GM13976 (cell line): ENCODE measurements around the gene PADI4.

Source experiments
- DNase-seq: peaks from one replicate; pipeline ENCODE4 v3.0.0; 2012; ENCODE audit warnings: low spot score
- in situ Hi-C: fragments of 300-500 bp; cut with MboI; formaldehyde crosslinking; loops from one replicate; pipeline ENCODE4 v1.12.0; 2022; ENCODE audit warnings: low sequenced_read_pairs, mixed read lengths, inconsistent platforms; ENCODE audit not compliant: unreplicated experiment
- TF ChIP-seq, protein P1 (sequence below): IDR thresholded peaks from 2 replicates; pipeline ENCODE4 v1.5.1; 2012; ENCODE audit warnings: borderline replicate concordance, mild to moderate bottlenecking; ENCODE audit not compliant: insufficient read depth; ENCODE audit errors: extremely low read depth, missing control alignments, control extremely low read depth

Gene PADI4, protein sequence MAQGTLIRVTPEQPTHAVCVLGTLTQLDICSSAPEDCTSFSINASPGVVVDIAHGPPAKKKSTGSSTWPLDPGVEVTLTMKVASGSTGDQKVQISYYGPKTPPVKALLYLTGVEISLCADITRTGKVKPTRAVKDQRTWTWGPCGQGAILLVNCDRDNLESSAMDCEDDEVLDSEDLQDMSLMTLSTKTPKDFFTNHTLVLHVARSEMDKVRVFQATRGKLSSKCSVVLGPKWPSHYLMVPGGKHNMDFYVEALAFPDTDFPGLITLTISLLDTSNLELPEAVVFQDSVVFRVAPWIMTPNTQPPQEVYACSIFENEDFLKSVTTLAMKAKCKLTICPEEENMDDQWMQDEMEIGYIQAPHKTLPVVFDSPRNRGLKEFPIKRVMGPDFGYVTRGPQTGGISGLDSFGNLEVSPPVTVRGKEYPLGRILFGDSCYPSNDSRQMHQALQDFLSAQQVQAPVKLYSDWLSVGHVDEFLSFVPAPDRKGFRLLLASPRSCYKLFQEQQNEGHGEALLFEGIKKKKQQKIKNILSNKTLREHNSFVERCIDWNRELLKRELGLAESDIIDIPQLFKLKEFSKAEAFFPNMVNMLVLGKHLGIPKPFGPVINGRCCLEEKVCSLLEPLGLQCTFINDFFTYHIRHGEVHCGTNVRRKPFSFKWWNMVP

DNA sequence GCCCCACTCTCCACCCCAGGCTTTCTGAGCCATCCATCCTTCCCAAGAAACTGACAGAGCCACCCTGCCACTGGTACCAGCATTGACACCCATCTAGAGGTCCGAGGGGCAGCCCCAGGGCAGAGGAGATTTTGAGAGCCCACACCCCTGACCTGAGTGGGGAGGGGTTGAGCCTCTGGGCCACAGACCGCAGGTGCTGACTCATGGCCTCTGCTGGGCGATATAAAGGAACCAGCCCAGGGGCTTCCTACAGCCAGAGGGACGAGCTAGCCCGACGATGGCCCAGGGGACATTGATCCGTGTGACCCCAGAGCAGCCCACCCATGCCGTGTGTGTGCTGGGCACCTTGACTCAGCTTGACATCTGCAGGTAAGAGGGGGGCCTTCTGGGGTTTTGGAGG is at the start of gene PADI4:
Gene PADI4 (plus strand): TSS at position 252 of the 400 bp plus-strand sequence. CDS start 26 bp downstream, at position 278.
- no peak for DNase-seq
- in situ Hi-C loops: no loop called here
- TF ChIP-seq, protein P1, sequence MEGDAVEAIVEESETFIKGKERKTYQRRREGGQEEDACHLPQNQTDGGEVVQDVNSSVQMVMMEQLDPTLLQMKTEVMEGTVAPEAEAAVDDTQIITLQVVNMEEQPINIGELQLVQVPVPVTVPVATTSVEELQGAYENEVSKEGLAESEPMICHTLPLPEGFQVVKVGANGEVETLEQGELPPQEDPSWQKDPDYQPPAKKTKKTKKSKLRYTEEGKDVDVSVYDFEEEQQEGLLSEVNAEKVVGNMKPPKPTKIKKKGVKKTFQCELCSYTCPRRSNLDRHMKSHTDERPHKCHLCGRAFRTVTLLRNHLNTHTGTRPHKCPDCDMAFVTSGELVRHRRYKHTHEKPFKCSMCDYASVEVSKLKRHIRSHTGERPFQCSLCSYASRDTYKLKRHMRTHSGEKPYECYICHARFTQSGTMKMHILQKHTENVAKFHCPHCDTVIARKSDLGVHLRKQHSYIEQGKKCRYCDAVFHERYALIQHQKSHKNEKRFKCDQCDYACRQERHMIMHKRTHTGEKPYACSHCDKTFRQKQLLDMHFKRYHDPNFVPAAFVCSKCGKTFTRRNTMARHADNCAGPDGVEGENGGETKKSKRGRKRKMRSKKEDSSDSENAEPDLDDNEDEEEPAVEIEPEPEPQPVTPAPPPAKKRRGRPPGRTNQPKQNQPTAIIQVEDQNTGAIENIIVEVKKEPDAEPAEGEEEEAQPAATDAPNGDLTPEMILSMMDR: no peak

DNA sequence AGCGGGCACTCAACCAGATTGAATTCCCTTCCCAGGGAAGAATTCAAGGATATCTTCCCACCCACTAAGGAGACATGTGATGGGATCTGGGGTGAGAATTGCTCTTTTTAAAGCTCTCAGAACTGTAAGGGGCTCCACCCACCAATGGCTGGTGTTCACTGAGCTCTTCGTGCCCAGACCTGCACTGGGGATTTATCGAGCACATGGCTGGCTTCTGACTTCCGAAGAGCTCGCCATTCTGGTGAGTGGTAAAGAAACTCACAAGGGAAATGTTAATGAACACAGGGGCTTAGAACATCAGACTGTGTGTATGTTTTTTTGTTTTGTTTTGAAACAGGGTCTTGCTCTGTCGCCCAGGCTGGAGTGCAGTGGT is 49.3 kb upstream of the PADI4 start:
- in situ Hi-C loops: no loop called here
- no peak for DNase-seq
- TF ChIP-seq, protein P1: no peak

DNA sequence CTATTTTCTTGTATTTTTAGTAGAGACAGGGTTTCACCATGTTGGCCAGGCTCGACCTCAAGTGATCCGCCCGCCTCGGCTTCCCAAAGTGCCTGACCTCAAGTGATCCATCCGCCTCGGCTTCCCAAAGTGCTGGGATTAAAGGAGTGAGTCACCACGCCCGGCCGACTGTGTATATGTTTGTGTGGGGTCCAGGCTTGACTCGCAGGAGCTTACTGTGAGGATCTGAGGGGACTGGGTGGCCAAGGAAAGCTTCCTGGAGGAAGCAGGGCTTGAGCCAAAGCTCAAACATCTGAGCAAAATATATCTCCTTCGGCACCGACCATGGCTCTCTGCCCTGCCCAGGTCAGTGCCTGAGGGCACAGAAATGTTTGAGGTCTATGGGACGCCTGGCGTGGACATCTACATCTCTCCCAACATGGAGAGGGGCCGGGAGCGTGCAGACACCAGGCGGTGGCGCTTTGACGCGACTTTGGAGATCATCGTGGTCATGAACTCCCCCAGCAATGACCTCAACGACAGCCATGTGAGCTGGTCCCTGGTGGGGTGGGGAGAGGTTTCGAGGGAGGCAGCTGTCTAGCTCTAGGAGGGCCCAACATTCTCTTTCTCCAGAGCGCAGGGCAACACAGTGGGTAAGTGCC is 48.6 kb upstream of the PADI4 start:
- DNase-seq: no peak
- TF ChIP-seq, protein P1: no peak
- in situ Hi-C loops: no loop called here

DNA sequence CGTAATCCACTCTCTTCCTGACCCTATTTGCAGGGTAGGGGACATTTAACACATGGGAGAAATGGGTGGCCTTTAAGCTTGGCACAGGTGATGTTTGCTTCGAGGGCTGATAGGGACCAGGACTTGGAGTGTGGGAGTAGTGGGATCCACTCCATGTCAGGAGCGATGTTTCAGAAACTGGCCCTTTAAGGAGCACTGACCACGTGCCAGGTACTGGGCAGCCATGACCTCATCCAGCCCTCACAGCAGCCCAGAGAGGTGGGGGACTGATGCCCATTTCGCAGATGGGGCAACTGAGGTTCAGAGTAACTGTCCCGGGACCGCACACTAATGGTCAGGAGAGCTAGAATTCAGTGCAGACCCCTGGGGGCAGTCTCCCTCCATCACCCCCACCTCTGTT is 47.7 kb upstream of the PADI4 start:
- in situ Hi-C loops: no loop called here
- no peak for DNase-seq

DNA sequence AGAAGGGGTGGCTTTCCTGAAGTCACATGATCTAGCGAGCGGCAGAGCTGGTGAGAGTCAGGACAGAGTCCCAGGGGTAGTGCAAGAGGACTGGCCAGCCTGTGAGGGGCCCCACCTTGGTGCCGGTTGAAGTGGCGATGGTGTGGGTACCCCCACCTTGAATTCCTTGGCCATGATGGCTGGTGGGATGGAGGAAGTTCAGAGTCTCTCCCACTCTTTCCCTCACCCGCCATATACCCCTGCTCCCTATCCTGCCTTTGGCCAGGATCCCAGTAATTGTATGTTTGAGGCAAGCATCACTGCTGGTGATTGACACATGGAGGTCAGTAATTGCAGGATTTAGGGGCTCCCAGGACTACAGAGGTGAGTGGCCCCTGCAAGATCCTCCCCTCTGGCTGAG is 47.3 kb upstream of the PADI4 start:
- in situ Hi-C loops: no loop called here
- no peak for DNase-seq
- TF ChIP-seq, protein P1: no peak

More for the DNA sequence above, 47.7 kb upstream of the PADI4 start:
- TF ChIP-seq, protein P1: no peak

DNA sequence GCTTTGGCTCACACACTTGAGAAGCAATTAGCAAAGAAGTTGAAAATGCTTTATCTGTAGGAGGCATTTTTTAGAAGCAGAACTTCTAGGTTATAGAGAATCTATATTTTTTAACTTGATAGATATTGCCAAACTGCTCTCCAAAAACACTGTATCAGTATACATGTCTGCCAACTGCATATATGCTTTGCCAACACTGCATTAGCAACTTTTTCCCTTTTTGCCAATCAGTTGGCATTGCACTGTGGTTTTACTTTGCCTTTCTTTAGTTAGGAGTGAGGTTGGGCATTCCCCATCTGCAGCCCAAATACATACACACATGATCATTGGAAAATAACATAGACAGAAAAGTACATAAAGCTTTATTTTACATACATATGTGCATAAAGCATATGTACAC is 44.1 kb upstream of the PADI4 start:
- no peak for DNase-seq
- in situ Hi-C loops: no loop called here
- TF ChIP-seq, protein P1: no peak
